Skin of body (tissue), 2 donors: ENCODE measurements around the gene UBE4B. TPM values are rescaled to one million over a fixed set of nuclear protein-coding genes. Genes with fewer than 3 reads are reported as not detected.

Source experiments
- DNase-seq: peaks from one replicate; lab custom pipeline; 2025; lab: John Stamatoyannopoulos, UW
- total RNA-seq: library from RNA; depleted of rRNA; stranded (reverse); fragments of >200 nt; gene quantifications from one replicate; pipeline ENCODE4 v1.2.3, GENCODE V29; 2014

Gene UBE4B
- total RNA-seq, 1 donor from 2014 or later, result 34.7 TPM

DNA sequence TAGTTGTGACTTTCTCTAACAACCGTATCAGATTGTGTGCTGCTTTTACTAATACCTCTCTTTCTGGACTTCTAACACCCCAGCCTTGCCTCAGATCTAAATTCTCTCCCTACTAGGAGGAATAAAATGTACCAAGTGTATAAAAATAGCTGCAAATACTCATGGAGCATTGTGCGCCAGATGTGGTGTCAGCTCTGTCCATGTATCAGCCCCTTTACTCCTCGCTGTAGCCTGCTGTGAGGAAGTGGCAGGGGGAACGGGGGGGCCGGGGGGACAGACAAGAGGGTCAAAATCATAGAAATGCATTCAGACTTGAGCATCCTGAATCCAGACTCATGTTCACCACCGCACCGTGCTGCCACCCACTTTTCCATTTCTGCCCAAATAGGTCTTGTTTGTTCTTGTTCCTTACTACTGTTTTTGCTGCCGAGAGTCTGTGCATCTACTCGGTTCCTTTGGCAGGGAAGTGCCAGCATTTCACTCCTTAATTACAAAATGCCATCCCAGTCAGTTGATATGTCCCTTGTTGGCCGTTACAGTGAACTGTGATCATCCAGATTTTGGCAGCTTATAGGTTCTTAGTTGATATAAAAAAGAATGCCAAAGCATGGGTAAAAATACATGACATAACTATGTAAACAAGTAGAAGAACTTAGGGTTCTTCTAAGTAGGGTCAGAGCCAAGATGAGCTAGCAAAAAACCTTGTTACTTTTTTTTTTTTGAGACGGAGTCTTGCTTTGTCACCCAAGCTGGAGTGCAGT lies 76.4 kb downstream of the UBE4B start:
- DNase-seq, result no peak

DNA sequence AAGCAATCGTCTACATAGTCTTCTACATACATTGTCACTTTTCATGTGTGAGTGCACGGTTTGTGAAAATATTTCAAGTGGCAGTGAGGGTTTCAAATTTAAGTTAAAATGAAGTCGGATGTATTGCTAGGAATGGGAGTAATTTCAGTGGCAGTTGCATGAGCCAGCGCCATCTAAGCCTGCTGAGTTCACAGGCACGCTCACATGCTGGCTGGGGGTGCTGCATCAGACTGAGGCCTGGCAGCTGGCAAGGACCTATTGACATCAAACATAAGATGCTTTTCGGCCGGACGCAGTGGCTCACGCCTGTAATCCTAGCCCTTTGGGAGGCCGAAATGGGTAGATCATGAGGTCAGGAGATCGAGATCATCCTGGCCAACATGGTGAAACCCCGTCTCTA lies 80.7 kb downstream of the UBE4B start:
- no peak for DNase-seq

DNA sequence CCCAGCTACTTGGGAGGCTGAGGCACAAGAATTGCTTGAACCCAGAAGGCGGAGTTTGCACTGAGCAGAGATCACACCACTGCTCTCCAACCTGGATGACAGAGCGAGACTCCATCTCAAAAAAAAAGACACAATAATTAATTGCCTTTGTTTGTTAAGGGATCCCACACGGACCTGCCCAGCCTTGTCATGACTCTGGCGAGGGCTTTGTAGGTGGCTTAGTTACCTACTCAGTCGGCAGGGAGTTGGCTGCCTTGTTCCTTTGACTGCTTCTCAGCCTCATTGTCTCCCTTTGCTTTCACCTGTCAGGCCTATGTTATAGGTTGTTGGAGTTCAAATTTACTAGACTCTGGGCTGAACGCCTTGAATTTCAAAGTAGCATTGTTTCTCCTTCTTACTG lies 82.0 kb downstream of the UBE4B start:
- no peak for DNase-seq

GRCh38 chr1:10117132-10117531 lies 84.4 kb downstream of the UBE4B start:
- no peak for DNase-seq

GRCh38 chr1:10117865-10118264 lies 85.1 kb downstream of the UBE4B start:
- no peak for DNase-seq

- DNase-seq, result no peak
Observed at GRCh38 chr1:10121688-10122087, 88.9 kb downstream of the UBE4B start.

GRCh38 chr1:10122926-10123325 lies 90.2 kb downstream of the UBE4B start:
- DNase-seq, result no peak

- no peak for DNase-seq
Observed at GRCh38 chr1:10128101-10128765, 95.5 kb downstream of the UBE4B start.

DNA sequence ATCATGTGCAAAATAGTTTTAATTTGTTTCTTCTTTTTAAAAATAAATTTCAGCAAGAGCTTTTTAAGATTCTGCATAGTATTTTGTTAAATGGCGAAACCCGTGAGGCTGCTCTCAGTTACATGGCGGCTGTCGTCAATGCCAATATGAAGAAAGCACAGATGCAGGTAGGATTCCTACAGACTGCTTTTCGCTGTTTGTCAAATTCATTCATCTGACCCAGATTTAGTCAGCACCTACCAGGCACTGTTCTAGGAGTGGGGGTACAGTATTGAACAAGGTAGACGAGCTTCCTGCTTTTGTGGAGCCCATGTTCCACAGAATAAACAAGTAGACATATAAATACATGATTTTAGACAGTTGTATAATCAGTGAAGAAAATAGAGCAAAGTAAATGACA lies 99.6 kb downstream of the UBE4B start:
- DNase-seq, result no peak

DNA sequence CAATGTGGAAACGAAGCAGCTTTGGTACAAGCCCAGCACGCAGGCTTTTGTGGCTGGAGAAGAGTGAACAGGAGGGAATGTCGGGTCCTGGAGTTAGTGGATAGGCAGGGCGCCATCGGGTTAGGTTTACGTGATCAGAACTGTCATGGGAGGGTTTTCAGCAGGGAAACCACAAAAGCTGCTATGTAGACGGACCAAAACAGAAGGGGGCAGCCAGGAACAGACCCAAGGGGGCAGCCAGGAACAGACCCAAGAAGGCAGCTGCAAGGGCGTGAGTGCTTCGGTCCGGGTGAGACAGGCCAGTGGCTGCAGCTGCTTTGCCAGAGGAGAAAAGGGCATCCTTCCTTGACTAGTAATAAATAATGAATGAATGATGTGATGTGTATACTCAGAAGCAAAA lies 100.1 kb downstream of the UBE4B start:
- no peak for DNase-seq

DNA sequence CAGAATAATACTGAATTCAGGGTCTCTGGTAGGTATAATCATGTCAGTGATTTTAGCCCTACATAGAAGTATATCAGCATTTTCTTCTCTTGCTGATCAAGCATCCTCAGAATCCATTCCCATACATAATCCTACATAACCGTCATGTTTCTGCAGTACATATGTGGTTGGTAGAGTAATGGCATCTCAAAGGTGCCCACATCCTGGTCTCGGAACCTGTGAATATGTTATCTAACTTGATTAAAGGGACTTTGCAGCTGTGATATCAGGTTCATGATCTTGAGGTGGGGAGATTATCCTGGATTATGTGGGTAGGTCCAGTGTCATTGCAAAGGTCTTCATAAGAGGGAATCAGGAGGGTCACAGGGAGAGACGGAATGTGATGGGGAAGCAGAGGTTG lies 108.2 kb downstream of the UBE4B start:
- DNase-seq, result no peak

DNA sequence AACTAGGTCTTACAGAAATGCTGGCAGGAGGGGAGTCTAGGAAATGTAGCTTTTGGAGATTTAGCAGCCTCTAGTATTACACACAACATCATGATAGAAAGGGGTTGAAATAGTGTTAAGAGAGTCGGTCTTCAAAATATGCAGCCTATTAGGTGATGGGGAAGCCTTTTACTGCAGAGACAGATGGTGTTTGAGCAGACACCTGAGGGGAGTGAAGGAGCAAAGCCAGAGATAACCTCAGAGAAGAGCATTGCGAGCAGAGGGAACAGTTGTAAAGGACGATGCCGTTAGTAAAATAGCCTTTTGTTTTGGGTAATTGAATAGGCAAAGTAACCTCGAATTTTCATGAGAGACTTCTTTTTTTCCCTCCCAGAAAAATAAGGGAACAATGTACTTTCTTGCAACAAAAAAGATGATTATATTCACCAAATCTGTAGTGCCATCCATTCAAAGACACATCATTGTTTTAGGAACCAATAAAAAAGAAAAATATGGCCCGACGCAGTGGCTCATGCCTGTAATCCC lies 111.3 kb downstream of the UBE4B start:
- DNase-seq, result no peak

DNA sequence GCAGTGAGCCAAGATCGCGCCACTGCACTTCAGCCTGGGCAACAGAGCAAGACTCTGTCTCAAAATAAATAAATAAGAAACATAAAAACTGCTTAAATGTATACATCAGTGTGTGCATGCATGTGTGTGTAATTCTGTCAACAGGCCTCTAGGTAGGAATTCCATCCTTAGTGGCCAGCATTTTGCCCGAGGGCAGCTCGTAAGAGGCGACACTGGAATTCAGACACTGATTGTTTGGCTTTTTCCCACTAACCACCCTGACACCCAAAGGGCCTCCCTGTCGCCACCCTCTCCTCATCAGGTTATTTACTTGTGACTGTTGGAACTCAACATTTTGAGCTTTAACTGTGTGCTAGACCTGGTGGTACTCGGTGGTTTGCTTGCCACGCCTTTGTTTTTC lies 113.6 kb downstream of the UBE4B start:
- DNase-seq, result no peak

DNA sequence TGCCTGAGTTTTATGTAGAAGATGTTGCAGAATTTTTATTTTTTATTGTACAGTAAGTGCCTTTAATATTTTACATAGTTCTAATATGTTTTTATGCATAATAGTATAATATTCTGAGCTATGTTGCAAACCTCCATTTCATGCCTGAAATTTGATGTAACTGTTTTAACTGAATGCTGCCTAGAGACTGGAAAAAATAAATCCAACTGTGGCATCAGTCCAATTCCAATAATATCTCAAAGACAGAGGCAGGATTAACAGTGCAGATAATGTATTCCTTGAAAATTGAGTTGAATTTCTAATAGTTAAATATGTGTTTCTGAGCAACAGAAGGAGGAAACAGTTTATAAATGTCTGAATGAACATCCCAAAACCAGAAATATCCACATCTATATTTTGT lies 116.5 kb downstream of the UBE4B start:
- peak; percentile 47 for DNase-seq

DNA sequence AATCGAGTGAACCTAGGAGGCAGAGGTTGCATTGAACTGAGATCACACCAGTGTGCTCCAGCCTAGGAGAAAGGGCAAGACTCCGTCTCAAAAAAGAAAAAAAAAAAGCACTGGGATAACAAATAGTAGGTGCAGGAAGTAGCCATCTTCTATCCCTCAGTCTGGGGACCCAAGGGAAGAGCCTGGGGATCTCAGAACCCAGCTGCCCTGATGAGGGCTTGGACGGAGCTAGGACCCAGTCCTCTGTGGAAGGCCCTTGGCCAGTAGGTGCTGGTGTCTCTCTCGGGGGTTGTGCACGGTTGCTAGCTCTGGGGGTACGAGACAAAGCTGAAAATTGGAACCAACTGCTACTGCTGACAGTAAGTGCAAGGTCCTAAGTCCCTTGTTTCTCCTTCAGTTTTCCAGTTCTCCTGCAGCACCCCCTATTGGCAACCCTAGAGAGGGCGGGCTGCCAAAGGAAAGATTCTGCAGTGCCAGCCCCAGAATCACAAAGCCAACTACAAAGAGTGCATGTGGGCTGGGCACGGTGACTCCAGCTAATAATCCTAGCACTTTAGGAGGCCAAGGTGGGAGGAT lies 120.0 kb downstream of the UBE4B start:
- no peak for DNase-seq

GRCh38 chr1:10155087-10155712 lies 122.4 kb downstream of the UBE4B start:
- peak; percentile 14 for DNase-seq

DNA sequence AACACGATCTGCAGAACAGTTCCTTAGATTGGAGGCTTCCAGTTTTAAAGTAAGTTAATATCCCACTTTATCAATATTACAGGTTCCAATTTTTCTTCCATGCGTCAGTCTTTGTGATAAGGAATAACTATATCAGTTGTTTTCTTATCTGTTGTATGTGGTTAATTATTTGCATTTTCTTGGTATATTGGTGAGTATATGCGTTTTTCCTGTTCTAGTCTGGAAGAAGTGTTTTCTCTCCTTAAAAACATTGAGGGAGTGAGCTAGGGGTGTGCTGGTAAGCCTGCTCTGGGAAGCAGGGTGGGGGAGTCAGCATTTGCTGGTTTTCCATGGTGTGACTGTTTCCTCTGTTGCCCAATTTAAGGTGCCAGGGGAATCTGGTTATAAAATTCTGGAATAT lies 127.4 kb downstream of the UBE4B start:
- DNase-seq, result no peak

GRCh38 chr1:10160907-10161490 lies 128.2 kb downstream of the UBE4B start:
- DNase-seq, result no peak

DNA sequence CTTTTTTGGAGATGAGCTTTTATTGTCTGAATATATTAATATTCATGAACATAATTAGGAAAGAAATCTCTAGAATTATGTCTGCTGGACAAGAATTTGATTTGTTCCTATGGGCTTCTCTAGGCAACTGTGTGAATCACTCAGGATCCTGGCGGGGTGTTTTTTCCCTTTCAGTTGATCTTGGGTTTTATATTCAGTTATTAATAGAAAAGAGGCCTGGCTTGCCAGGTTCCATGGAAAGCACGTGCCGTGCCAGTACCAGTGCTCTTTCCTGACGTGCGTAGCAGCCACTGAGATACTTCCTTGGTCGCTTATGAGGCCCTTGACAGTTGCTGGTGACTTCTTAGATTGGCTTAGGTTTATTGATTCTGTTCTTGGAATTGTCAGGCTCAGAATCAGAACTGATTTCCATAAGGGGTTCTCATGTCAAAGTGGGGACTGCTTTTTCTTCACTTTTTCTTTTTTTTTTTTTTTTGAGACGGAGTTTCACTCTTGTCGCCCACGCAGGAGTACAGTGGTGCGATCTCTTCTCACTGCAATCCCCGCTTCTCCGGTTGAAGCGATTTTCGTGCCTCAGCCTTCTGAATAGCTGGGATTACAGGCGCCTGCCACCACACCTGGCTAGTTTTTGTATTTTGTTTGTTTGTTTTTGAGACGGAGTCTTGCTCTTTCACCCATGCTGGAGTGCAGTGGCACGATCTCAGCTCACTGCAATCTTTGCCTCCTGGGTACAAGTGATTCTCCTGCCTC lies 129.0 kb downstream of the UBE4B start:
- DNase-seq, result no peak

- no peak for DNase-seq
Observed at GRCh38 chr1:10168912-10169514, 136.3 kb downstream of the UBE4B start.

- no peak for DNase-seq
Observed at GRCh38 chr1:10170239-10170574, 137.4 kb downstream of the UBE4B start.
